ENCODE measurements around the gene SORCS2.
A peak's percentile ranks its signal among the peaks of the same experiment; 100 is the strongest.

The SORCS2 gene

DNA sequence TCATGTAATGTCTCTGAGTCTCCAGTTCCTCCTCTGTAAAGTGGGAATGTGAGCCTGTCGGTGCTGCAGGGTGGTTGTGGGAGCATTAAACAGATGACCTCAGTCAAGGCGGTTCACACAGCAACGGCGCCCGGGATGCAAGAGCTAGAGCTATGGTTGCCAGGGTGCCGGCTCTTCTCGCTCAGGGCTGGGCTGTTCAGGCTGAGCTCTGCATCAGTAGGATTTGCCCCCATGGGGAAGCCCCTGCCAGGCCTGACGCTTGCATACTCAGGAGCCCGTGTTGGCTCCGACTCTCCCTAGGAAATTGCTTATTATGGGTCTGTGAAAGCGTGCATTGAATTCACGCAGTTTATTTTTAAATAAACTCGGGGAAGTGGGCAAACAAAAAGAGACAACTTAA lies 175.1 kb downstream of the SORCS2 start:
- TF ChIP-seq, protein P1, sequence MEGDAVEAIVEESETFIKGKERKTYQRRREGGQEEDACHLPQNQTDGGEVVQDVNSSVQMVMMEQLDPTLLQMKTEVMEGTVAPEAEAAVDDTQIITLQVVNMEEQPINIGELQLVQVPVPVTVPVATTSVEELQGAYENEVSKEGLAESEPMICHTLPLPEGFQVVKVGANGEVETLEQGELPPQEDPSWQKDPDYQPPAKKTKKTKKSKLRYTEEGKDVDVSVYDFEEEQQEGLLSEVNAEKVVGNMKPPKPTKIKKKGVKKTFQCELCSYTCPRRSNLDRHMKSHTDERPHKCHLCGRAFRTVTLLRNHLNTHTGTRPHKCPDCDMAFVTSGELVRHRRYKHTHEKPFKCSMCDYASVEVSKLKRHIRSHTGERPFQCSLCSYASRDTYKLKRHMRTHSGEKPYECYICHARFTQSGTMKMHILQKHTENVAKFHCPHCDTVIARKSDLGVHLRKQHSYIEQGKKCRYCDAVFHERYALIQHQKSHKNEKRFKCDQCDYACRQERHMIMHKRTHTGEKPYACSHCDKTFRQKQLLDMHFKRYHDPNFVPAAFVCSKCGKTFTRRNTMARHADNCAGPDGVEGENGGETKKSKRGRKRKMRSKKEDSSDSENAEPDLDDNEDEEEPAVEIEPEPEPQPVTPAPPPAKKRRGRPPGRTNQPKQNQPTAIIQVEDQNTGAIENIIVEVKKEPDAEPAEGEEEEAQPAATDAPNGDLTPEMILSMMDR (IDR thresholded peaks at IDR 0.05; ENCODE audit: low read depth, low read length, missing control alignments): no peak
- Histone ChIP-seq H3K27me3 (replicated peaks) (peaks cover 34% of the 10 kb centered on the region), H3K4me3 (ENCODE audit: low read depth, low read length) (no peak overlapping the region), H3K27ac (no peak overlapping the region), H3K36me3 (replicated peaks) (no peaks in the 10 kb centered on the region)
- in situ Hi-C loops (cut with HindIII; ENCODE audit: low pct_ligation_motif_present, low sequenced_read_pairs): no loop called here
- DNase-seq: no peak

DNA sequence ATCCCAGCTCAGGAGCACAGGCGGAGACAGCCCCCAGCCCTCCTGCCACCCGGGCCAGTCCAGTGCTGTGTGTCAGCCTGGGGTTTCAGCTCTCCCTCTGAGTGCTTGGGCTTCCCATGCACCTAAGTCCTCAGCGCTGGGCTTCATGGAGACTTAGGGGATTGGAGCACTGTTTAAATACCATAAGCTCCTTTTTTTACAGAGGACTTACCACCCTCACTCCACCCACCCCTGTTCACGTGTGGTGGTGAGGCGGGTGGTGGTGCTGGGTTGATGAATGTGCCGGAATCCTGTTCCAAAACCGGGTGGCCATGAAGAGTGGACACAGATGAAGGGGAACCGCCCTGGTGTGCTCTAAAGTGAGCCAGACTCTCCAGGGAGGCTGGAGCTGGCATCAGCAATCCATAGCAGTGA lies 175.5 kb downstream of the SORCS2 start:
- TF ChIP-seq, protein P1 (IDR thresholded peaks at IDR 0.05; ENCODE audit: low read depth, low read length, missing control alignments): no peak
- H3K36me3 ChIP-seq (replicated peaks): no peaks in the 10 kb centered on the region
- in situ Hi-C loops (cut with HindIII; ENCODE audit: low pct_ligation_motif_present, low sequenced_read_pairs): no loop called here
- DNase-seq: no peak
- peaks cover 34% of the 10 kb centered on the region for H3K27me3 ChIP-seq (replicated peaks)
- H3K27ac ChIP-seq: no peak overlapping the region
- no peak overlapping the region for H3K4me3 ChIP-seq (ENCODE audit: low read depth, low read length)

DNA sequence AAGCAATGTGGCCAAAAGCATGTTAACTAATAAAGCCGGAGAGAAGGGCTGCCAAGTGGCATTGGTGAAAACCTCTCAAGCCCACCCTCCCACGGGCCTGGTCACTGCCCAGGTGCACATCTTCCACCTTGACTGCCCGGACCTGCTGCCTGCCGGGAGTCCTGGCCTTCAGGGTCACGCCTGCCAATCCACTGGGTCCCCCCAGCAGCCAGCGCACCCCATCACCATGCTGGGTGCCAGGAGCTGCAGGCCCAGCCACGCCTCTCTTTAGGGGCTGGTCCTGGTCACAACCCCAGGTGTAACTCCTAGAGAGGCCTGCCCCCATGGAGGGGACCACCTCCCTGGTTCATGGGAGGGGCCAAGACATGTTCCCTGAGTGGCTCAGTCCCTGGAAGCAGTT lies 176.0 kb downstream of the SORCS2 start:
- TF ChIP-seq, protein P1 (IDR thresholded peaks at IDR 0.05; ENCODE audit: low read depth, low read length, missing control alignments): no peak
- no peaks in the 10 kb centered on the region for H3K36me3 ChIP-seq (replicated peaks)
- DNase-seq: no peak
- in situ Hi-C loops (cut with HindIII; ENCODE audit: low pct_ligation_motif_present, low sequenced_read_pairs): no loop called here
- H3K4me3 ChIP-seq (ENCODE audit: low read depth, low read length): no peak overlapping the region
- no peak overlapping the region for H3K27ac ChIP-seq
- peaks cover 34% of the 10 kb centered on the region for H3K27me3 ChIP-seq (replicated peaks)

DNA sequence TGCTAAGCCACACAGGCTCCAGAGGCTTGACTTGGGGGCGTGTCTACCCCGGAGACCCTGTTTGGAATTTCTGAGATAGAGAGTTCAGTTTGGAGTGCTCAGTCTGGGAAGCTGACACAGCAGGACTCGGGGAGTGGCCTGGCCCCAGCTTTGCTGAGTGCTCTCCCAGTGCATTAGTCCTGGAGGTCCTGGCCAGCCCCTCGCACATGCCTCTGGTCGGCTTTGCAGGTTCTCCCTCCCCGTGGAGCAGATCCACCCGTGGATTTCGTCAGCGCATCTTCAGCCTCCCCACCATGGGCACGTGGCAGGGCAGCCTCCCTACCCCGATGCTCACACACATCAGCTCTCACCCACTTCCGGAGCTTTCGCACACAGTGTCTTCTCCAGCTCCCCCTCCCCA lies 177.2 kb downstream of the SORCS2 start:
- peaks cover 34% of the 10 kb centered on the region for H3K27me3 ChIP-seq (replicated peaks)
- no peak overlapping the region for H3K27ac ChIP-seq
- no peak for DNase-seq
- TF ChIP-seq, protein P1 (IDR thresholded peaks at IDR 0.05; ENCODE audit: low read depth, low read length, missing control alignments): no peak
- no peaks in the 10 kb centered on the region for H3K36me3 ChIP-seq (replicated peaks)
- H3K4me3 ChIP-seq (ENCODE audit: low read depth, low read length): no peak overlapping the region
- in situ Hi-C loops (cut with HindIII; ENCODE audit: low pct_ligation_motif_present, low sequenced_read_pairs): no loop called here

DNA sequence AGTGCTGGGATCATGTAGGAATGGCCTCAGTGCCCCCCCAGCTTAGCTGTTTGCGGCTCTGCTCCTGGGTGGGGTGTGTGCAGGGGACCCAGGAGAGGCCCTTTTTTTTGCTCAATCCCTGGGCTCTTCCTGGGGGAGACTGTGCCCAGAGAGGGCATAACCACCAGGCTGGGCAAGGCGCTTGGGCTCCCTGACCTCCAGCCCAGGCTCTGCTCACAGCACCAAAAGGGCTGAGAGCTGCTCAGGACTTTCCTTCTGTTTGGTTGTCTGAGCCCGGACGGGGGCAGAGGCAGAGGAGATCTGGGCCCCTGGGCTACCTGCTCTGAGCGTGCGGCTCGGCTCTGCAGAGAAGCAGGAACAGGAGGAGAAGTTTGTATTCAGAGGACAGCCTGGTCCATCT lies 177.7 kb downstream of the SORCS2 start:
- Histone ChIP-seq H3K36me3 (replicated peaks) (no peaks in the 10 kb centered on the region), H3K27ac (no peak overlapping the region), H3K27me3 (replicated peaks) (peaks cover 30% of the 10 kb centered on the region), H3K4me3 (ENCODE audit: low read depth, low read length) (no peak overlapping the region)
- TF ChIP-seq, protein P1 (IDR thresholded peaks at IDR 0.05; ENCODE audit: low read depth, low read length, missing control alignments): no peak
- in situ Hi-C loops (cut with HindIII; ENCODE audit: low pct_ligation_motif_present, low sequenced_read_pairs): no loop called here
- DNase-seq: no peak

DNA sequence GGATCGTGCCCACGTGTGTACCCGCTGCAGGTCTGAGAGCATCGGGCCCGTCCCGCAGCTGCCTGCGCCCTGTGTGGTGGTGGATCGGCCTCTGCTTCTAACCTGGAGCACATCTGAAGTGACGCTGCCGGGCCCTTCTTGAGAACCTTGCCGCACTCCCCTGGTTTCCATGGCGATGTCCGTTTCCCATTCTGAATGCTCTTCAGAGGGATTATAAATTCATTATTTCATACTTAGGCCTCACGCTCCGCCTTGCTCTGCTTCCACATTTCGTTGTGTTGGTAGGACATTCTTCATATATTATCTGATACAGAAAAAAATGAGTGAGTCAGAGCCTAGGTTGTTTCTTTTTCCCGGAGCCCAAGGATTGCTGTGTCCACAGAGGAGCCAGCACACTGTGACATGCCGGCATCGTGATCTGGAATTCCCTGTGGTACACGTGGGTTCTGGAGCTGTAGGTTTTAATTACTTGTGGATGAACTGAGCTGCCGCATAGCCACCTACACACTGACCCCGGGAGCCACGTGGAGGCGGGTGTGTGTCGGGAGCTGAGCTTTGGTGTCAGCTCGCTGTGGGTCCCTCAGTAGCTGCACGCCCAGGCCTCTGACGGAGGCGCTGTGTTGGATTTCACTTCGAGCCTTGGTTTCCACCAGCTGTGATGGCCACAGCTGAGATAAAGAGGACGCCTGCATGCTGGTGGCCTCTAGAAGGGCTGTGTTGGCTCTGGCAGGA lies 179.0 kb downstream of the SORCS2 start:
- in situ Hi-C loops (cut with HindIII; ENCODE audit: low pct_ligation_motif_present, low sequenced_read_pairs): no loop called here
- peaks cover 16% of the 10 kb centered on the region for H3K27me3 ChIP-seq (replicated peaks)
- no peak overlapping the region for H3K4me3 ChIP-seq (ENCODE audit: low read depth, low read length)
- TF ChIP-seq, protein P1 (IDR thresholded peaks at IDR 0.05; ENCODE audit: low read depth, low read length, missing control alignments): no peak
- H3K27ac ChIP-seq: no peak overlapping the region
- no peaks in the 10 kb centered on the region for H3K36me3 ChIP-seq (replicated peaks)
- peak; percentile 62 for DNase-seq

Data from brain microvascular endothelial cell (primary cell).